A549 (cell line): ENCODE data around the gene ITM2B. TPM values are rescaled to one million over a fixed set of nuclear protein-coding genes. Genes with fewer than 3 reads are reported as not detected.

ENCODE experiments used
- ATAC-seq, 2 experiments: fragments of 200-7000 bp in 1 of 2; fragments of >200 bp in 1 of 2; cut with Nextera tagmentation in 1 of 2; cut with Tn5 transposase in 1 of 2; 3 replicates each; pipeline versions ENCODE4 v1.8.0 to v1.9.1; 2018 to 2020; ENCODE audit warnings: mild to moderate bottlenecking in 1 of 2, moderate library complexity in 1 of 2
- CTCF ChIA-PET: fragments of 300-600 bp; sonication (Branson Sonifier 250); formaldehyde crosslinking; extraction: SDS; loops from one replicate; lab custom pipeline; 2021; ENCODE audit warnings: antibody characterized with exemption, inconsistent platforms; lab: Yijun Ruan, JAX
- POLR2A ChIA-PET: fragments of 350-600 bp; formaldehyde crosslinking; extraction: SDS; loops from one replicate; lab custom pipeline; 2021; ENCODE audit warnings: antibody characterized with exemption, inconsistent platforms; lab: Yijun Ruan, JAX
- DNase-seq, 2 experiments: peaks; one replicate each; pipeline versions ENCODE4 v3.0.0 to v3.0.0-alpha.2; 2011 to 2016; ENCODE audit warnings: low read depth in 1 of 2, low spot score in 1 of 2
- FAIRE-seq: peaks from 2 replicates; lab custom pipeline; 2011; peaks lifted over from hg19 to GRCh38; lab: Jason Lieb, UNC
- H3K27ac ChIP-seq, 2 experiments: fragments of >200 bp; sonication (Bioruptor Twin); formaldehyde crosslinking; 3 replicates each; pipeline ENCODE4 v1.5.1; 2016 to 2017
- H3K4me1 ChIP-seq: fragments of >200 bp; sonication (Bioruptor Twin); formaldehyde crosslinking; 3 replicates; pipeline ENCODE4 v1.6.1; 2016
- H3K4me2 ChIP-seq: fragments of >200 bp; sonication (Bioruptor Twin); formaldehyde crosslinking; 3 replicates; pipeline ENCODE4 v1.6.1; 2016
- H3K4me3 ChIP-seq: fragments of >200 bp; sonication (Bioruptor Twin); formaldehyde crosslinking; 3 replicates; pipeline ENCODE4 v1.5.1; 2016
- H3K9me3 ChIP-seq: fragments of >200 bp; sonication (Bioruptor Twin); formaldehyde crosslinking; 3 replicates; pipeline ENCODE4 v1.6.1; 2016
- ATOH8 ChIP-seq: fragments of 250-450 bp; sonication (Bioruptor Pico); IDR thresholded peaks from 2 replicates; pipeline ENCODE4 v1.5.0; 2020; ENCODE audit warnings: low read depth, mild to moderate bottlenecking, moderate library complexity
- BHLHE40 ChIP-seq: IDR thresholded peaks from 2 replicates; pipeline ENCODE4 v1.6.1; 2012; ENCODE audit warnings: low read depth, low read length, inconsistent platforms
- CBX2 ChIP-seq: fragments of 200-600 bp; sonication (generic); IDR thresholded peaks from 2 replicates; pipeline ENCODE4 v1.6.1; 2016; ENCODE audit warnings: low read depth, mild to moderate bottlenecking, borderline replicate concordance
- CEBPB ChIP-seq, 2 experiments: fragments of >200 bp in 1 of 2; sonication (Bioruptor Twin) in 1 of 2; formaldehyde crosslinking in 1 of 2; IDR thresholded peaks; 2 replicates each; pipeline ENCODE4 v1.6.1; 2012 to 2016
- CHD4 ChIP-seq: fragments of 200-600 bp; sonication (generic); IDR thresholded peaks from 2 replicates; pipeline ENCODE4 v1.6.1; 2016; ENCODE audit warnings: antibody characterized with exemption, mild to moderate bottlenecking, borderline replicate concordance
- CTCF ChIP-seq: fragments of >200 bp; sonication (Bioruptor Twin); formaldehyde crosslinking; IDR thresholded peaks from 3 replicates; pipeline ENCODE4 v1.5.1; 2016
- ESRRA ChIP-seq: fragments of 150-350 bp; IDR thresholded peaks from 2 replicates; pipeline ENCODE4 v1.6.1; 2014; ENCODE audit warnings: mild to moderate bottlenecking, low read length, borderline replicate concordance
- FOSB ChIP-seq: fragments of 250-450 bp; sonication (Bioruptor Pico); IDR thresholded peaks from 2 replicates; pipeline ENCODE4 v1.5.0; 2020; ENCODE audit warnings: mild to moderate bottlenecking, moderate library complexity
- HDAC2 ChIP-seq: fragments of 200-600 bp; sonication (generic); IDR thresholded peaks from 2 replicates; pipeline ENCODE4 v1.6.1; 2016
- HEYL ChIP-seq: fragments of 250-450 bp; sonication (Bioruptor Pico); IDR thresholded peaks from 2 replicates; pipeline ENCODE4 v1.8.0; 2021; ENCODE audit warnings: mild to moderate bottlenecking, moderate library complexity
- HOXA7 ChIP-seq: fragments of 250-450 bp; sonication (Bioruptor Pico); IDR thresholded peaks from 2 replicates; pipeline ENCODE4 v1.5.0; 2020; ENCODE audit warnings: mild to moderate bottlenecking, moderate library complexity
- HOXB5 ChIP-seq: fragments of 250-450 bp; sonication (Bioruptor Pico); IDR thresholded peaks from 2 replicates; pipeline ENCODE4 v1.5.0; 2020; ENCODE audit warnings: mild to moderate bottlenecking, moderate library complexity
- JUN ChIP-seq, 2 experiments: fragments of >200 bp; sonication (Bioruptor Twin); formaldehyde crosslinking; IDR thresholded peaks; 2 replicates in 1 of 2; 3 replicates in 1 of 2; pipeline ENCODE4 v1.6.1; 2016 to 2017
- JUNB ChIP-seq: fragments of >200 bp; sonication (Bioruptor Twin); formaldehyde crosslinking; IDR thresholded peaks from 2 replicates; pipeline ENCODE4 v1.6.1; 2016
- MAZ ChIP-seq: fragments of 150-350 bp; IDR thresholded peaks from 2 replicates; pipeline ENCODE4 v1.6.1; 2014; ENCODE audit warnings: antibody characterized with exemption, low read depth, low read length, borderline replicate concordance
- MYC ChIP-seq: IDR thresholded peaks from 2 replicates; pipeline ENCODE4 v1.6.1; 2012; ENCODE audit warnings: mild to moderate bottlenecking, inconsistent platforms, low read length, improper control_type of control experiment, borderline replicate concordance
- NFE2L2 ChIP-seq: fragments of 150-350 bp; conservative IDR thresholded peaks from 2 replicates; pipeline ENCODE4 v1.6.1; 2014; ENCODE audit warnings: low read length
- PHF8 ChIP-seq: fragments of 200-600 bp; sonication (generic); IDR thresholded peaks from 2 replicates; pipeline ENCODE4 v1.6.1; 2016; ENCODE audit warnings: low read depth, mild to moderate bottlenecking, antibody characterized with exemption, moderate library complexity, borderline replicate concordance
- RFX5 ChIP-seq: fragments of 450-650 bp; IDR thresholded peaks from 2 replicates; pipeline ENCODE4 v1.7.1; 2014; ENCODE audit warnings: antibody characterized with exemption, mild to moderate bottlenecking, moderate library complexity
- SREBF2 ChIP-seq: fragments of 450-650 bp; IDR thresholded peaks from 2 replicates; pipeline ENCODE4 v1.6.1; 2014; ENCODE audit warnings: mild to moderate bottlenecking, moderate library complexity
- TFCP2L1 ChIP-seq: fragments of 250-450 bp; sonication (Bioruptor Pico); IDR thresholded peaks from 2 replicates; pipeline ENCODE4 v1.5.0; 2021; ENCODE audit warnings: mild to moderate bottlenecking
- ZC3H11A ChIP-seq: fragments of 450-650 bp; IDR thresholded peaks from 2 replicates; pipeline ENCODE4 v1.6.1; 2014; ENCODE audit warnings: antibody characterized with exemption, mild to moderate bottlenecking
- ZNF302 ChIP-seq: fragments of 250-450 bp; sonication (Bioruptor Pico); IDR thresholded peaks from 2 replicates; pipeline ENCODE4 v1.9.0; 2021; ENCODE audit warnings: inconsistent platforms, mild to moderate bottlenecking, moderate library complexity
- ZSCAN20 ChIP-seq: fragments of 250-450 bp; sonication (Bioruptor Pico); IDR thresholded peaks from 2 replicates; pipeline ENCODE4 v1.8.0; 2022; ENCODE audit warnings: mild to moderate bottlenecking, moderate library complexity
- WGBS: methylation state at CpG from one replicate; pipeline ENCODE4 v1.1.6; 2017; ENCODE audit errors: missing lambda C conversion rate; 5-methylcytosine and 5-hydroxymethylcytosine counted together
- polyA plus RNA-seq, 4 experiments: library from polyadenylated mRNA; depleted of rRNA in 3 of 4; stranded (reverse); fragments of >200 nt; fragmentation: RNase III in 1 of 4; extraction: RNeasy Plus Mini Kit Qiagen cat#74134 plus additional on column Dnase treatment in 1 of 4; gene quantifications; 2 replicates in 3 of 4; 3 replicates in 1 of 4; pipeline ENCODE4 v1.2.3, GENCODE V29; 2011 to 2017
- TF ChIP-seq, protein P1 (sequence below): fragments of 150-350 bp; IDR thresholded peaks from 2 replicates; pipeline ENCODE4 v1.6.1; 2014; ENCODE audit warnings: low read depth, mild to moderate bottlenecking, low read length

ITM2B gene
- polyA plus RNA-seq, 2 of the 4 experiments (the other 2 are of a cell fraction), result 116 to 226 TPM

DNA sequence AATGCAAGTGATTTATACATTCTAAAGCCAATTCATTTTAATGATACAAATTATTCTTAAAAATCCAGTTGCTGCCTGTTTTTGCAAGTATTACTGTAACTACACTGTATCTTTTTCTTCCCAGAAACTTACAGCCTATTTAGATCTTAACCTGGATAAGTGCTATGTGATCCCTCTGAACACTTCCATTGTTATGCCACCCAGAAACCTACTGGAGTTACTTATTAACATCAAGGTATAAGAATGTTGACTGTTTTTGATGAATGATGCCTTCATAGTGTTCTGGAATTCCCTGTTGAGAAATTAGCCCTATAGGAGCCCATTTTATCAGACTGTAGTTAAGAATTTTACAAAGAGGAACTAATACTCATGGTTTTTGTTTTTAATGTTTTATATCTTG, 25.0 kb downstream of the ITM2B start (continued):
- TF ChIP-seq NFE2L2, result no peak
- TF ChIP-seq PHF8, result no peak
- TF ChIP-seq ZC3H11A, result no peak
- TF ChIP-seq JUNB, result no peak
- TF ChIP-seq CTCF, result no peak
- TF ChIP-seq ZNF302, result no peak

- peaks cover 14% of the 10 kb centered on the region; the same call in 2 of the 3 replicates for H3K4me1 ChIP-seq
- no peak for TF ChIP-seq FOSB (CRISPR knock-in tag)
- no peak for TF ChIP-seq MYC
- no peak for TF ChIP-seq TFCP2L1 (CRISPR knock-in tag)
- no peak for TF ChIP-seq JUN (IDR thresholded peaks at IDR 0.05)
- no peak for TF ChIP-seq HDAC2
- TF ChIP-seq RFX5, result no peak
- TF ChIP-seq CBX2, result no peak
- no peak for TF ChIP-seq HEYL
- no peak for TF ChIP-seq CHD4
- TF ChIP-seq ESRRA, result no peak
- TF ChIP-seq, protein P1, sequence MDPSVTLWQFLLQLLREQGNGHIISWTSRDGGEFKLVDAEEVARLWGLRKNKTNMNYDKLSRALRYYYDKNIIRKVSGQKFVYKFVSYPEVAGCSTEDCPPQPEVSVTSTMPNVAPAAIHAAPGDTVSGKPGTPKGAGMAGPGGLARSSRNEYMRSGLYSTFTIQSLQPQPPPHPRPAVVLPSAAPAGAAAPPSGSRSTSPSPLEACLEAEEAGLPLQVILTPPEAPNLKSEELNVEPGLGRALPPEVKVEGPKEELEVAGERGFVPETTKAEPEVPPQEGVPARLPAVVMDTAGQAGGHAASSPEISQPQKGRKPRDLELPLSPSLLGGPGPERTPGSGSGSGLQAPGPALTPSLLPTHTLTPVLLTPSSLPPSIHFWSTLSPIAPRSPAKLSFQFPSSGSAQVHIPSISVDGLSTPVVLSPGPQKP, result no peak
- TF ChIP-seq BHLHE40, result no peak
- no peak for TF ChIP-seq HOXA7 (CRISPR knock-in tag)
- TF ChIP-seq SREBF2, result no peak
- no peak for TF ChIP-seq MAZ
- TF ChIP-seq HOXB5 (CRISPR knock-in tag), result no peak
- TF ChIP-seq ZSCAN20 (CRISPR knock-in tag), result no peak
- TF ChIP-seq, all 56 proteins: peak for 0
- H3K4me3 ChIP-seq, result no peak overlapping the region
- DNase-seq (no peak), ATAC-seq (no peak), FAIRE-seq (no peak)
- no peaks in the 10 kb centered on the region for H3K9me3 ChIP-seq
- H3K4me2 ChIP-seq, result peak overlapping the region; percentile 38
- H3K27ac ChIP-seq, result no peak overlapping the region
- ChIA-PET CTCF (no interaction called here), POLR2A (no interaction called here)
- WGBS, result 89% methylated on average over 3 of the region's 3 CpGs
These were observed 25.4 kb downstream of the ITM2B start for GRCh38 chr13:48258430-48258829.

- POLR2A ChIA-PET, result no interaction called here
- no peak overlapping the region for H3K4me2 ChIP-seq
These were observed 28.0 kb downstream of the ITM2B start for GRCh38 chr13:48260970-48261369.

More at GRCh38 chr13:48260970-48261369, 28.0 kb downstream of the ITM2B start:
- H3K4me3 ChIP-seq, result no peak overlapping the region
- no peak for ATAC-seq
- TF ChIP-seq ATOH8, result no peak
- TF ChIP-seq CEBPB (IDR thresholded peaks at IDR 0.05), result peak; percentile 13 to 35; a peak in 2 of 4 replicates
- TF ChIP-seq, all 56 proteins: peak for 1
- Histone ChIP-seq H3K9me3 (no peaks in the 10 kb centered on the region), H3K27ac (no peak overlapping the region), H3K4me1 (peaks cover 15% of the 10 kb centered on the region; the same call in 2 of the 3 replicates)
- no peak for DNase-seq
- no peak for FAIRE-seq
- CTCF ChIA-PET, result no interaction called here
- 87% methylated on average over 4 of the region's 4 CpGs for WGBS
